Glomerular visceral epithelial cell (primary cell): Measurements from ENCODE around the gene STING1.
A peak's percentile ranks its signal among the peaks of the same experiment; 100 is the strongest.

ENCODE experiments used
- DNase-seq: peaks from one replicate; pipeline ENCODE4 v3.0.0-alpha.2; 2016; ENCODE audit errors: extremely low spot score

The STING1 gene

GRCh38 chr5:139468421-139468931 is 14.1 kb downstream of the STING1 start:
- no peak for DNase-seq

GRCh38 chr5:139462586-139463276 is 19.8 kb downstream of the STING1 start, which contains the start of gene ECSCR:
Gene ECSCR (minus strand): TSS chr5:139462743. CDS start chr5:139462670, 73 bp downstream.
- DNase-seq = no peak

- DNase-seq = peak; percentile 66
Observed at GRCh38 chr5:139461698-139462097, 20.9 kb downstream of the STING1 start.

GRCh38 chr5:139461176-139461575 is 21.4 kb downstream of the STING1 start:
- DNase-seq = no peak

- peak; percentile 32 for DNase-seq
Observed at GRCh38 chr5:139460455-139460854, 22.1 kb downstream of the STING1 start.

- peak; percentile 24 for DNase-seq
Observed at GRCh38 chr5:139459451-139459934, 23.1 kb downstream of the STING1 start.

GRCh38 chr5:139458580-139459407 is 23.8 kb downstream of the STING1 start:
- peak; percentile 68 for DNase-seq

GRCh38 chr5:139457653-139458306 is 24.8 kb downstream of the STING1 start:
- no peak for DNase-seq

- no peak for DNase-seq
Observed at GRCh38 chr5:139457241-139457640, 25.3 kb downstream of the STING1 start.

- DNase-seq = no peak
Observed at GRCh38 chr5:139456776-139457175, 25.8 kb downstream of the STING1 start.

- DNase-seq = no peak
Observed at GRCh38 chr5:139454568-139455290, 27.8 kb downstream of the STING1 start.

GRCh38 chr5:139453683-139454567 is 28.6 kb downstream of the STING1 start:
- DNase-seq = no peak

GRCh38 chr5:139451878-139452660 is 30.5 kb downstream of the STING1 start:
- DNase-seq = no peak

- no peak for DNase-seq
Observed at GRCh38 chr5:139451176-139451575, 31.4 kb downstream of the STING1 start.

GRCh38 chr5:139446956-139447779 is 35.4 kb downstream of the STING1 start:
- DNase-seq = no peak

GRCh38 chr5:139445325-139446170 is 37.0 kb downstream of the STING1 start:
- no peak for DNase-seq

- DNase-seq = peak; percentile 76
Observed at GRCh38 chr5:139443831-139444453, 38.6 kb downstream of the STING1 start.
